Hippocampal formation (tissue), 2 donors: Measurements from ENCODE around the gene SLC38A1.

Experiments used
- DNase-seq, 2 donors: peaks; one replicate each; lab custom pipeline; 2025; lab: John Stamatoyannopoulos, UW

The SLC38A1 gene

GRCh38 chr12:46134205-46134811, 134.5 kb downstream of the SLC38A1 start:
- no peak for DNase-seq

- no peak for DNase-seq
Observed at GRCh38 chr12:46133751-46134150, 135.1 kb downstream of the SLC38A1 start.
